DMS53 treated with DMSO at 0.1 percent for 48 hours (cell line): Measurements from ENCODE around the gene EFCAB12.

Experiments
- DNase-seq: peaks from one replicate; lab custom pipeline; 2025; ENCODE audit not compliant: unreplicated experiment; lab: John Stamatoyannopoulos, UW

EFCAB12 gene

GRCh38 chr3:129428376-129429079 lies at the start of gene EFCAB12:
Gene EFCAB12, minus strand, starts transcription at chr3:129428636. Its CDS starts 148 bp downstream, at chr3:129428488.
- peak; percentile 77 for DNase-seq

- DNase-seq = peak; percentile 85
Observed at GRCh38 chr3:129476586-129476985, 48.1 kb upstream of the EFCAB12 start.

GRCh38 chr3:129475863-129476262 lies 47.4 kb upstream of the EFCAB12 start:
- DNase-seq = no peak

DNA sequence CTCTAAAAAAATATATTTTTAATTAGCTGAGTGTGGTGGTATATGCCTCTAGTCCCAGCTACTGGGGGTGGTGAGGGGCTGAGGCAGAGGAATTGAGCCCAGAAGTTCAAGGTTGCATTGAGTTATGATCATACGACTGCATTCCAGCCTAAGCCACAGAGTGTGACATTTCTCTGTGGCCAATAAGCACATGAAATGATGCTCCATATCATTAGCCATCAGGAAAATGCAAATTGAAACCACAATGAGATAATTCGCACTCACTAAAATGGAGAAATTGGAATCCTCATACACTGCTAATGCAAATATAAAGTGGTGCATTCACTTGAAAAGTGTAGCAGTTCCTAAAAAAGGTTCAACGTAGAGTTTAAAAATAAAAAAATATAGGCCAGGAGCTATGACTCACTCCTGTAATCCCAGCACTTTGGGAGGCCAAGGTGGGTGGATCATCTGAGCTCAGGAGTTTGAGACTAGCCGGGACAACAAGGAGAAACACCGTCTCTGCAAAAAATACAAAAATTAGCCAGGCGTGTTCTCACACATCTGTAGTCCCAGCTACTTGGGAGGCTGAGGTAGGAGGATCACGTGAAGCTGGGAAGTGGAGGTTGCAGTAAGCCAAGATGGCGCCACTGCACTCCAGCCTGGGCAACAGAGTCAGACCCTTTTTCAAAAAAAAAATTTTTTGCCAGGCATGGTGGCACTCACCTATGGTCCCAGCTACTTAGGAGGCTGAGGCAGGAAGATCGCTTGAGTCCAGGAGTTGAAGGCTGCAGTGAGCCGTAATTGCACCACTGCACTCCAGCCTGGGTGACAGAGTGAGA lies 46.8 kb upstream of the EFCAB12 start:
- no peak for DNase-seq

- no peak for DNase-seq
Observed at GRCh38 chr3:129473769-129474152, 45.3 kb upstream of the EFCAB12 start.

- DNase-seq = no peak
Observed at GRCh38 chr3:129473067-129473768, 44.8 kb upstream of the EFCAB12 start.

- DNase-seq = no peak
Observed at GRCh38 chr3:129470861-129471260, 42.4 kb upstream of the EFCAB12 start.

- no peak for DNase-seq
Observed at GRCh38 chr3:129469026-129469425, 40.6 kb upstream of the EFCAB12 start.

DNA sequence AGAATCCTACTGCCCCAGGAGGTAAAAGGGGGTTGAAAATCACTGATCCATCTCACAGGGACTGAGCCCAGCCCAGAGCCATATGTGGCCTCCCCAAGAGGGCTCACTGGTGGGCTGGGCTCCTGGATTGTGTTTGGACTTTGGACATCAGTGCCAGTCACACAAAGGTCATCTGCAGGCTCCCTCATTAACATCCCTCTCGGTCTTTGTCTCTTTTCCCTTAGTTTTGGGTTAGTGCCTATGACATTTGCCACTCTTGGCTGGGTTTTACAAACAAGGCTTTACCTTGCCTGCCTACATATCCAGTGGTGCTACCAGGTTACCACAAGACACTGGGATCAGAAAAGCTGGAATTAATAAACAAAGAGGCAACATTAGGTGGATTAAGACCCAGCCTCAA lies 39.5 kb upstream of the EFCAB12 start:
- DNase-seq = no peak

DNA sequence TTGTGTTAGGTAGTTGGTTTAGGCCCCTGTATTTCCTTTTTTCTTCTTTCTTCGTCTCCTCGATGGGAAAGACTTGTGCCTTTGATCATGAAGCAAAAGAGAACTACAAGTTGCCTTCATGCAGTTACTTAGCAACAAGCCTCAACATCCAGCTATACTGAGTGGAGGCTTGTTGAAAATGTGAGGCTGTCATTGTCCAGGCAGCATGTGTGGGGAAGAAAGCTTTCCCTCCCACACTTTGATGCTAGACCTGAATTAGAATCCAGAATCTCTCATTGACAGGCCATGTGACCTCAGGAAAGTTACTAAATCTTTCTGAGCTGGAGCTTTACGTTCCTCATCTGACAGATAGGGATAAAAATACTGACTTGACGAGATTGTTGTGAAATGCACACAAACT lies 35.3 kb upstream of the EFCAB12 start:
- no peak for DNase-seq

DNA sequence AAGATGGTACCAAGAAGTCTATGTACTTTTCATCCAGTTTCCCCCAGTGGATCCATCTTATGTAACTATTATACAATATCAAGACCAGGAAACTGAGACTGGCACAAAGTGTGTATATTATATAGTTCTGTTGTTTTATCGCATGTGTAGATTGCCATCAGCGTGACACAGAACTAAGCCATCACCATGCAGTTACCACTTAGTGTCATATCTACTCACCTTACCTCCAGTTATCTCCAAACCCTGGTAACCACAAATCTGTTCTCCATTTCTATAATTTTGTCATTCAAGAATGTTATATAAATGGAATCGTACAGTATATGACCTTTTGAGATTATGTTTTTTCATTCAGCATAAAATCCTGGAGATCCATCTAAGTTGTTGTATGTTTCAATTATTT lies 34.7 kb upstream of the EFCAB12 start:
- DNase-seq = no peak

DNA sequence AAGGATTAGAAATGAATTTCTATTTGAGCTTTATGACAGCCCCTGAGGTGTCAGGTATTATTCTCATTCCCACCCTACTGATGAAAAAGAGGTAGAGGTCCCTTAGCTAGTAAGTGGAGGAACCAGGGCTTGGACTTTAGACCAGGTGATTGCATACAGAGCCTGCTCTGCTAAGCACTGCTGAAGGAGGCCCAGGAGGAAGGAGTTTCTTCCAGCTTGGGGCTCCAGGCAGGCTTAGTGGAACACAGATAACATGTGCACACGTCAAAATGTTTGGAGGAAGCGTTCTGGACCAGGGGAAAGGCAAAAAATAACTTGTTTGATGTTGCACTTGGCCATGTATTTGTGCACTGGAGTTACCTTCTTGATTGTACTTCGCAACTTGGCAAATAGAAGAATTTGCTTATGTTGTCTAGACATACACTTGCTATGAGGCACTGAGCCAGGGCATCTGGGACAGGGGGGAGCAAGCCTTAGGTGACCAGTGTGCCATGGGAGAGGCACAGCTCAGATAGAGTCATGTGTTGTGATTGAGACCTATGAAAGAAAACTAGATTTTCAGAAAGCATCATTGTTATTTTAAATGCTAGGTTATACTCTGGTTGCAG lies 34.0 kb upstream of the EFCAB12 start:
- no peak for DNase-seq

DNA sequence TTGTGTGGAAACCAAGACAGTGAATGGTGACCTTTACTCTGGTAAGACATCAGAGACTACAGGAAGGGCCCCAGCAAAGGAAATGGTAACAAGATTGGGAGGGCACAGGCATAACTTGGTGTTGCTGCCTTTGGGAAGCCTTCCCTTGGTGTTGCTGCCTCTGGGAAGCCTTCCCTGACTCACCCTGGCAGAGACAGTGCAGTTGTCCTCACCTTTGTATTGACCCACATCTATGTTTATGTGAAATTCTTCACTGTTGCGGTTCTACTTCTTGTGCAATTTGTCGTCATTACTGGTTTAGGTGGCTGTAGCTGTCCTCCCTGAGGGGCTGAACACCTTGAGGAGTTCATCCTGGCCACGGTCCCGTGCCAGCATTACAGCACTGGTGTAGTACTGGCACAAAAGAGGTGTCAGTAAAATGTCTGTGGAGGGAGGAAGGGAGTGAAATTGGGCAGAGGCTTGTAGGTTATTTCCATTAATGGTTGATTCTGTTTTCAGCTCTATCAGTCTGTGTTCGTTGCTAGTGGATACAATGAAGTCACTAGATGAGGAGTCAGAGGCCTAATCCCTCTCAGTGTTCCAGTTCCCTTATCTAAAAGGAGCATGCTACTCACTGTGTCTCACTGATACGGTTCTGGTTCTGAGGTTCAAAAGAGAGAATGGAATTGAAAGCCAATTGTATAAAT lies 33.2 kb upstream of the EFCAB12 start:
- no peak for DNase-seq

GRCh38 chr3:129461022-129461421 lies 32.6 kb upstream of the EFCAB12 start:
- DNase-seq = no peak

GRCh38 chr3:129460572-129460971 lies 32.1 kb upstream of the EFCAB12 start:
- DNase-seq = no peak

GRCh38 chr3:129460155-129460554 lies 31.7 kb upstream of the EFCAB12 start:
- DNase-seq = no peak

DNA sequence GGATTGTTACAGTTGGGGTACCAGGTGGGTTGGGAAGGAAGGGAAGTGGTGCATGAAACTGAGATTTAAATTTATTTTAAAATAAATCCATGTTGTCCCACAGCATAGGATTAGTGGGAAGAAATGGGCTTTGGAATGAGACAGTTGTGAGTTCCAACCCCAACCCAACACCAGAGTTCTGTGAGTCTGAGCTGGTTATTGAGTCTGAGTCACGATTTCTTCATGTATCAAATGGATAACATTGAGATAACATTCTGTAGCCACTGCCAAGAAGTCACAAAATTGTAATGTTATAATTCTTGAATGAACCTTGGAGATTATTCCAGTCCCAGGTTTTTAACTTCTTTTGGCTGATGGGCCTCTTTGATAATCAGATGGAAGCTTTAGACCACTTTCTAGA lies 25.3 kb upstream of the EFCAB12 start:
- DNase-seq = no peak

- DNase-seq = no peak
Observed at GRCh38 chr3:129449279-129450115, 21.1 kb upstream of the EFCAB12 start.

DNA sequence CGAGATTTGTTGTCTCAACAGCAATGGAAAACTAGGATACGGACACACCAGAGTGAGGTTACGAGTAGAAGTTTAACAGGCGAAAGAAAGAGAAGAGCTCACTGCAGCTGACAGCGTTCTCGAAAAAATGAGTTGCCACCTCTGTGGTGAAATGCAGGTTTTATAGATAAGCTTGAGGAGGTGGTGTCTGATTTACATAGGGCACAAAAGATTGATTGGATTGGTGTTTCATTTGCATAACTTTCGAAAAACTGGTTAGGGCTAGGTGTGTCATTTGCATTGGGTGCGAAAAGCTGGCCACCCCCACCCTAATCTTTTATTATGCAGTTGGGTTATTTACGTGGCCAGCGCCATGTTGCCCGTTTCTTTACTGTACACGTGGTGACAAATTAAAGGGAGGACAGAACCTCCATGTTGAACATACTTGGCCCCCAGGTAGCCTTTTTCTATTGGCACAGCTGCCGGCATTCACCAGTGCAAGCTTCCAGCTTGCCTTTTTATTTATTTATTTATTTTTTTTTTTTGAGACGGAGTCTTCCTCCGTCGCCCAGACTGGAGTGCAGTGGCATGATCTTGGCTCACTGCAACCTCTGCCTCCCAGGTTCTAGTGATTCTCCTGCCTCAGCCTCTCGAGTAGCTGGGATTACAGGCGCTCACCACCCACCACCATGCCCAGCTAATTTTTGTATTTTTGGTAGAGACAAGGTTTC lies 19.9 kb upstream of the EFCAB12 start:
- DNase-seq = no peak
